KMS-11 (cell line): Measurements from ENCODE around the gene GTPBP3.
A peak's percentile ranks its signal among the peaks of the same experiment; 100 is the strongest.

Source experiments
- H2AFZ ChIP-seq: fragments of 200-600 bp; sonication (generic); 2 replicates; pipeline ENCODE4 v1.6.1; 2016; ENCODE audit warnings: antibody characterized with exemption, mixed run types, low read depth
- H3K27ac ChIP-seq: fragments of 200-600 bp; sonication (generic); 2 replicates; pipeline ENCODE4 v1.6.1; 2016; ENCODE audit warnings: mild to moderate bottlenecking, mixed run types
- H3K27me3 ChIP-seq: fragments of 200-600 bp; sonication (generic); 2 replicates; pipeline ENCODE4 v1.6.1; 2017; ENCODE audit warnings: mild to moderate bottlenecking, low read depth, mixed run types, moderate library complexity; ENCODE audit not compliant: insufficient read depth
- H3K36me3 ChIP-seq: fragments of 200-600 bp; sonication (generic); 2 replicates; pipeline ENCODE4 v1.6.1; 2017; ENCODE audit warnings: mild to moderate bottlenecking, mixed run types; ENCODE audit not compliant: insufficient read depth
- H3K4me1 ChIP-seq: fragments of 200-600 bp; sonication (generic); 2 replicates; pipeline ENCODE4 v1.6.1; 2016; ENCODE audit warnings: mild to moderate bottlenecking, low read depth, mixed run types; ENCODE audit not compliant: poor library complexity, severe bottlenecking
- H3K4me2 ChIP-seq: fragments of 200-600 bp; sonication (generic); 2 replicates; pipeline ENCODE4 v1.7.0; 2016; ENCODE audit warnings: mild to moderate bottlenecking, mixed run types
- H3K4me3 ChIP-seq: fragments of 200-600 bp; sonication (generic); IDR thresholded peaks from 2 replicates; pipeline ENCODE4 v1.6.1; 2017; ENCODE audit warnings: low read depth, low read length, mixed read lengths; ENCODE audit not compliant: insufficient read depth
- H3K79me2 ChIP-seq: fragments of 200-600 bp; sonication (generic); 2 replicates; pipeline ENCODE4 v1.6.1; 2016; ENCODE audit warnings: low read depth, mixed run types; ENCODE audit not compliant: insufficient read depth
- H3K9ac ChIP-seq: fragments of 200-600 bp; sonication (generic); 2 replicates; pipeline ENCODE4 v1.6.1; 2016; ENCODE audit warnings: mild to moderate bottlenecking, mixed run types
- H4K20me1 ChIP-seq: fragments of 200-600 bp; sonication (generic); 2 replicates; pipeline ENCODE4 v1.6.1; 2016; ENCODE audit warnings: mild to moderate bottlenecking, mixed run types; ENCODE audit not compliant: insufficient read depth
- TF ChIP-seq, protein P1 (sequence below): fragments of 200-600 bp; sonication (generic); conservative IDR thresholded peaks from 2 replicates; pipeline ENCODE4 v1.6.1; 2017; ENCODE audit warnings: low read depth, mild to moderate bottlenecking, antibody characterized with exemption, low read length, moderate library complexity, mixed read lengths

Gene GTPBP3

GRCh38 chr19:17337675-17338432 lies 501 bp downstream of the GTPBP3 start:
- Histone ChIP-seq H2AFZ (peak overlapping the region; percentile 27; the same call in 1 of the 2 replicates), H3K4me1 (peaks cover 16% of the 10 kb centered on the region), H3K4me3 (no peak overlapping the region), H3K9ac (peak overlapping the region; percentile 45), H3K79me2 (no peaks in the 10 kb centered on the region), H3K27me3 (no peaks in the 10 kb centered on the region), H3K36me3 (no peaks in the 10 kb centered on the region), H4K20me1 (no peaks in the 10 kb centered on the region), H3K27ac (peak overlapping the region; percentile 35), H3K4me2 (peak overlapping the region; percentile 88)
- TF ChIP-seq, protein P1, sequence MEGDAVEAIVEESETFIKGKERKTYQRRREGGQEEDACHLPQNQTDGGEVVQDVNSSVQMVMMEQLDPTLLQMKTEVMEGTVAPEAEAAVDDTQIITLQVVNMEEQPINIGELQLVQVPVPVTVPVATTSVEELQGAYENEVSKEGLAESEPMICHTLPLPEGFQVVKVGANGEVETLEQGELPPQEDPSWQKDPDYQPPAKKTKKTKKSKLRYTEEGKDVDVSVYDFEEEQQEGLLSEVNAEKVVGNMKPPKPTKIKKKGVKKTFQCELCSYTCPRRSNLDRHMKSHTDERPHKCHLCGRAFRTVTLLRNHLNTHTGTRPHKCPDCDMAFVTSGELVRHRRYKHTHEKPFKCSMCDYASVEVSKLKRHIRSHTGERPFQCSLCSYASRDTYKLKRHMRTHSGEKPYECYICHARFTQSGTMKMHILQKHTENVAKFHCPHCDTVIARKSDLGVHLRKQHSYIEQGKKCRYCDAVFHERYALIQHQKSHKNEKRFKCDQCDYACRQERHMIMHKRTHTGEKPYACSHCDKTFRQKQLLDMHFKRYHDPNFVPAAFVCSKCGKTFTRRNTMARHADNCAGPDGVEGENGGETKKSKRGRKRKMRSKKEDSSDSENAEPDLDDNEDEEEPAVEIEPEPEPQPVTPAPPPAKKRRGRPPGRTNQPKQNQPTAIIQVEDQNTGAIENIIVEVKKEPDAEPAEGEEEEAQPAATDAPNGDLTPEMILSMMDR: no peak

GRCh38 chr19:17338433-17339078 lies 1.2 kb downstream of the GTPBP3 start:
- no peak overlapping the region for H3K27ac ChIP-seq
- H3K4me1 ChIP-seq: peaks cover 16% of the 10 kb centered on the region
- H3K36me3 ChIP-seq: no peaks in the 10 kb centered on the region
- H3K4me2 ChIP-seq: peak overlapping the region; percentile 88
- TF ChIP-seq, protein P1: no peak
- H3K79me2 ChIP-seq: no peaks in the 10 kb centered on the region
- H3K9ac ChIP-seq: peak overlapping the region; percentile 45; the same call in 1 of the 2 replicates
- H2AFZ ChIP-seq: 0 out of 2 replicates have a peak overlapping the region, but pooled peaks have one; percentile 27
- H3K27me3 ChIP-seq: no peaks in the 10 kb centered on the region
- no peaks in the 10 kb centered on the region for H4K20me1 ChIP-seq
- no peak overlapping the region for H3K4me3 ChIP-seq

DNA sequence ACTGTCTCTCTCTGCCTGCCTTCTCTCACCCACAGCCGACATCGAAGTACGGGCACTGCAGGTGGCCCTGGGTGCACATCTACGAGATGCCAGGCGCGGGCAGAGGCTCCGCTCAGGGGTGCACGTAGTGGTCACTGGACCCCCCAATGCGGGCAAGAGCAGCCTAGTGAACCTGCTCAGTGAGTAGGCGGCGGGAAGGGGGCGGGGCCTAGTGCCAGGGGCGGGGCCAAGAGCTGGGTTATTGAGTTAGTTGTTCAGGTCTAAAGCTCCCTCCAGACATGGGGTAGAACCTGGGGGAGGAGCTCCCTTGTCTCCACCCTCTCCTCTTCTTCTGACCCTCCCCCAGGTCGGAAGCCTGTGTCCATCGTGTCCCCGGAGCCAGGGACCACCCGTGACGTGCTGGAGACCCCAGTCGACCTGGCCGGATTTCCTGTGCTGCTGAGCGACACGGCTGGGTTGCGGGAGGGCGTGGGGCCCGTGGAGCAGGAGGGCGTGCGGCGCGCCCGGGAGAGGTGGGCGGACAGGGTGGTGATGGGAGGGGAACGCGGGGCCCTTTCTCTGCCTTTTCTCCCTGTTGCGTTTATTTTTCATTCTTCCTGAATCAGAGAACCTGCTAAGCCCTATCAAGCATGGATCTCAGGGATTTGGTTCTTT lies 1.9 kb downstream of the GTPBP3 start:
- peaks cover 14% of the 10 kb centered on the region for H3K4me1 ChIP-seq
- TF ChIP-seq, protein P1: no peak
- no peaks in the 10 kb centered on the region for H3K79me2 ChIP-seq
- no peak overlapping the region for H2AFZ ChIP-seq
- H3K9ac ChIP-seq: no peak overlapping the region
- no peaks in the 10 kb centered on the region for H4K20me1 ChIP-seq
- H3K27me3 ChIP-seq: no peaks in the 10 kb centered on the region
- no peak overlapping the region; the same call in 1 of the 2 replicates for H3K4me2 ChIP-seq
- no peaks in the 10 kb centered on the region for H3K36me3 ChIP-seq
- no peak overlapping the region for H3K4me3 ChIP-seq
- H3K27ac ChIP-seq: no peak overlapping the region

DNA sequence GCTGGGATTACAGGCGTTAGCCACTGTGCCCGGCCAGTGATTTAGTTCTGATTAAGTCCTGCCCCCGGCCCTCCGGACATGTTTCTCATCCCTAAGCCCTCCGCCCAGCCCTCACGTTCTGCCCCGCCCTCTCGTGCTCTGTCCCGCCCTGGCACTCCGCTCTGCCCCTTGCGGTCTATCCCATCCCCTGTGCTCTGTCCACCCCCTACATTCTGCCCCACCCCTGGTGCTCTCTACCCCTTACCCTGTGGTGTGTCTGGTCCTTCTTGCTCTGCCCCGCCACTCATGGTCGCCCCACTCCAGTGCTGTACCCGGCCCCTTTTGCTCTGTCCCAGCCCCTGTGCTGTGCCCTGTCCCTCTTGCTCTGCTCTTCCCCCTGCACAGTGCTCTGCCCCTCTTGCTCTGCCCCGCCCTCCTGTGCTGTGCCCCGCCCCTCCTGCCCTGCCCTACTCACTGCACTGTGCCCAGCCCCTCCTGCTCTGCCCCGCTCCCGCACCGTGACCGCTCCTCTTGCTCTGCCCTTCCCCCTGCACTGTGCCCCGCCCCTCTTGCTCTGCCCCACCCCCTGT lies 3.0 kb downstream of the GTPBP3 start:
- Histone ChIP-seq H3K36me3 (no peaks in the 10 kb centered on the region), H3K4me1 (peaks cover 9% of the 10 kb centered on the region), H3K27ac (no peak overlapping the region), H3K9ac (no peak overlapping the region), H3K79me2 (no peaks in the 10 kb centered on the region), H2AFZ (no peak overlapping the region), H3K4me2 (no peak overlapping the region), H3K27me3 (no peaks in the 10 kb centered on the region), H3K4me3 (no peak overlapping the region), H4K20me1 (no peaks in the 10 kb centered on the region)
- TF ChIP-seq, protein P1: no peak
